C4-2B (cell line): Measurements from ENCODE around the gene DSC2.

Source experiments
- ZFX ChIP-seq: fragments of 450-650 bp; IDR thresholded peaks from 2 replicates; pipeline ENCODE4 v1.6.1; 2017
- TF ChIP-seq, protein P1 (sequence below): fragments of 450-650 bp; conservative IDR thresholded peaks from 2 replicates; pipeline ENCODE4 v1.5.1; 2017; ENCODE audit warnings: mild to moderate bottlenecking

DNA sequence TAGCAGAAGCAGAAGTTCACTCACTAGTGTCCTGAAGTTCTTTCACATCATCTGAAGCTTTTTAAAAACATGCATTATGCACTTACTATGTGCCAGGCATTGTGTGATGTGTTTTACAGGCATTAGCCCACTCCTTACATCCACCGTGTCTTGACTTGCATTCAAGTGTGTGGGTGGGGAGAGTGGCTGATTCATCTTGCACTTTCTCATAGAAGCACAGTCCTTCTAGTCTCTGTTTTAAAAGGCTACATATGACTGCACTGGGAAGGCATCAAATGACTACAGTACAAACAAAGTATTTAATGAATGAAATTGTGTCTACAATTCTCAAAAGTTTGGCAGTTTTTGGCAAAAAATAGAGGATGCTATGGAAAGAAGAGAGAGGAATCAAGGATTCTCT lies 38.1 kb downstream of the DSC2 start:
- TF ChIP-seq, protein P1, sequence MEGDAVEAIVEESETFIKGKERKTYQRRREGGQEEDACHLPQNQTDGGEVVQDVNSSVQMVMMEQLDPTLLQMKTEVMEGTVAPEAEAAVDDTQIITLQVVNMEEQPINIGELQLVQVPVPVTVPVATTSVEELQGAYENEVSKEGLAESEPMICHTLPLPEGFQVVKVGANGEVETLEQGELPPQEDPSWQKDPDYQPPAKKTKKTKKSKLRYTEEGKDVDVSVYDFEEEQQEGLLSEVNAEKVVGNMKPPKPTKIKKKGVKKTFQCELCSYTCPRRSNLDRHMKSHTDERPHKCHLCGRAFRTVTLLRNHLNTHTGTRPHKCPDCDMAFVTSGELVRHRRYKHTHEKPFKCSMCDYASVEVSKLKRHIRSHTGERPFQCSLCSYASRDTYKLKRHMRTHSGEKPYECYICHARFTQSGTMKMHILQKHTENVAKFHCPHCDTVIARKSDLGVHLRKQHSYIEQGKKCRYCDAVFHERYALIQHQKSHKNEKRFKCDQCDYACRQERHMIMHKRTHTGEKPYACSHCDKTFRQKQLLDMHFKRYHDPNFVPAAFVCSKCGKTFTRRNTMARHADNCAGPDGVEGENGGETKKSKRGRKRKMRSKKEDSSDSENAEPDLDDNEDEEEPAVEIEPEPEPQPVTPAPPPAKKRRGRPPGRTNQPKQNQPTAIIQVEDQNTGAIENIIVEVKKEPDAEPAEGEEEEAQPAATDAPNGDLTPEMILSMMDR: no peak
- no peak for TF ChIP-seq ZFX
